GM18870 (cell line): ENCODE results near the gene C20orf204.

ENCODE experiments used
- ATAC-seq: cut with Tn5 transposase; IDR thresholded peaks from one replicate; pipeline ENCODE4 v1.9.1; 2021; ENCODE audit warnings: moderate library complexity; ENCODE audit not compliant: unreplicated experiment

The C20orf204 gene

GRCh38 chr20:64041040-64041780, 5.2 kb downstream of the C20orf204 start:
- no peak for ATAC-seq

- ATAC-seq, result no peak
Observed at GRCh38 chr20:64041781-64042053, 5.7 kb downstream of the C20orf204 start.

GRCh38 chr20:64042054-64042781, 6.2 kb downstream of the C20orf204 start:
- ATAC-seq, result no peak

GRCh38 chr20:64043768-64044167, 7.8 kb downstream of the C20orf204 start:
- no peak for ATAC-seq

GRCh38 chr20:64044484-64045247, 8.7 kb downstream of the C20orf204 start:
- ATAC-seq, result no peak

GRCh38 chr20:64045346-64046011, 9.5 kb downstream of the C20orf204 start:
- no peak for ATAC-seq

- no peak for ATAC-seq
Observed at GRCh38 chr20:64047046-64047389, 11.0 kb downstream of the C20orf204 start.

GRCh38 chr20:64047968-64048401, 12.0 kb downstream of the C20orf204 start:
- ATAC-seq, result no peak

- no peak for ATAC-seq
Observed at GRCh38 chr20:64048402-64049044, 12.5 kb downstream of the C20orf204 start.

- no peak for ATAC-seq
Observed at GRCh38 chr20:64049060-64049877, 13.3 kb downstream of the C20orf204 start, which contains the start of gene SOX18. Gene SOX18, minus strand, starts transcription at chr20:64049639. Its CDS starts 123 bp downstream, at chr20:64049516.

- no peak for ATAC-seq
Observed at GRCh38 chr20:64049878-64050260, 13.9 kb downstream of the C20orf204 start.

- ATAC-seq, result no peak
Observed at GRCh38 chr20:64050261-64051032, 14.5 kb downstream of the C20orf204 start.

- no peak for ATAC-seq
Observed at GRCh38 chr20:64051033-64051452, 15.1 kb downstream of the C20orf204 start.

- ATAC-seq, result no peak
Observed at GRCh38 chr20:64051561-64052325, 15.8 kb downstream of the C20orf204 start.

- no peak for ATAC-seq
Observed at GRCh38 chr20:64052326-64052722, 16.3 kb downstream of the C20orf204 start.

- no peak for ATAC-seq
Observed at GRCh38 chr20:64052987-64053840, 17.2 kb downstream of the C20orf204 start.

GRCh38 chr20:64053841-64054661, 18.1 kb downstream of the C20orf204 start:
- no peak for ATAC-seq
